ENCODE results near the gene FGF22.
"Not testable (repeated sequence)": the region's sequence is repeated elsewhere in the genome, so short reads cannot be mapped to it uniquely, and the experiment has no call there.

The FGF22 gene

GRCh38 chr19:620166-620862, 19.4 kb upstream of the FGF22 start:
- TF ChIP-seq ZFX (IDR thresholded peaks at IDR 0.05; ENCODE audit: borderline replicate concordance) = no peak
- H3K27ac ChIP-seq = no peak overlapping the region

GRCh38 chr19:621191-621590, 18.5 kb upstream of the FGF22 start:
- not testable (repeated sequence) for H3K27ac ChIP-seq

GRCh38 chr19:621819-622218, 17.9 kb upstream of the FGF22 start:
- TF ChIP-seq CTCF (IDR thresholded peaks at IDR 0.05) (no peak), ZFX (IDR thresholded peaks at IDR 0.05; ENCODE audit: borderline replicate concordance) (no peak)
- H3K27ac ChIP-seq = no peak overlapping the region

- no peak overlapping the region for H3K27ac ChIP-seq
- no peak for TF ChIP-seq ZFX (IDR thresholded peaks at IDR 0.05; ENCODE audit: borderline replicate concordance)
- TF ChIP-seq CTCF (IDR thresholded peaks at IDR 0.05) = no peak
Measured at GRCh38 chr19:622666-623065, 17.0 kb upstream of the FGF22 start.

GRCh38 chr19:623175-623916, 16.3 kb upstream of the FGF22 start:
- no peak for TF ChIP-seq ZFX (IDR thresholded peaks at IDR 0.05; ENCODE audit: borderline replicate concordance)
- no peak for TF ChIP-seq CTCF (IDR thresholded peaks at IDR 0.05)
- H3K27ac ChIP-seq = no peak overlapping the region

GRCh38 chr19:623974-624373, 15.7 kb upstream of the FGF22 start:
- H3K27ac ChIP-seq = no peak overlapping the region

GRCh38 chr19:624433-625109, 15.1 kb upstream of the FGF22 start:
- H3K27ac ChIP-seq = no peak overlapping the region

More at GRCh38 chr19:623974-624373, 15.7 kb upstream of the FGF22 start:
- TF ChIP-seq ZFX (IDR thresholded peaks at IDR 0.05; ENCODE audit: borderline replicate concordance) (no peak), CTCF (IDR thresholded peaks at IDR 0.05) (no peak; the same call in 1 of the 2 replicates)

More at GRCh38 chr19:624433-625109, 15.1 kb upstream of the FGF22 start:
- TF ChIP-seq CTCF (IDR thresholded peaks at IDR 0.05) = no peak
- no peak for TF ChIP-seq ZFX (IDR thresholded peaks at IDR 0.05; ENCODE audit: borderline replicate concordance)
